SK-N-SH (cell line): ENCODE results near the gene ATP2B2. TPM values are rescaled to one million over a fixed set of nuclear protein-coding genes. Genes with fewer than 3 reads are reported as not detected.

Experiments used
- CTCF ChIA-PET: fragments of 300-600, 350-600 bp; formaldehyde crosslinking; extraction: SDS; loops from one replicate; lab custom pipeline; 2021; lab: Yijun Ruan, JAX
- POLR2A ChIA-PET: fragments of 350-600 bp; sonication (Branson Sonifier 250); formaldehyde crosslinking; extraction: SDS; loops from one replicate; lab custom pipeline; 2020; ENCODE audit warnings: antibody characterized with exemption, inconsistent platforms; lab: Yijun Ruan, JAX
- DNase-seq: peaks from one replicate; pipeline ENCODE4 v3.0.0; 2012
- H2AFZ ChIP-seq: fragments of 200-600 bp; sonication (generic); 2 replicates; pipeline ENCODE4 v1.8.1; 2016; ENCODE audit warnings: antibody characterized with exemption, mild to moderate bottlenecking, low read depth
- H3F3A ChIP-seq: fragments of 200-600 bp; sonication (generic); replicated peaks from 2 replicates; pipeline ENCODE3; 2016; ENCODE audit warnings: antibody characterized with exemption, mild to moderate bottlenecking; ENCODE audit not compliant: insufficient read depth
- H3K27ac ChIP-seq, 2 experiments: fragments of 200-500 bp in 1 of 2; fragments of 200-600 bp in 1 of 2; sonication (Bioruptor generic) in 1 of 2; sonication (generic), shearing (Covaris generic) in 1 of 2; 2 replicates each; pipeline versions ENCODE4 v1.5.1 to v1.6.1; 2014 to 2016; ENCODE audit warnings: low read depth in 2 of 2, inconsistent platforms in 1 of 2, low read length in 1 of 2, mild to moderate bottlenecking in 1 of 2, mixed read lengths in 1 of 2
- H3K27me3 ChIP-seq: fragments of 200-600 bp; sonication (generic), shearing (Covaris generic); 2 replicates; pipeline ENCODE4 v1.6.1; 2016; ENCODE audit warnings: mixed run types; ENCODE audit not compliant: insufficient read depth
- H3K36me3 ChIP-seq, 2 experiments: fragments of 200-500 bp in 1 of 2; fragments of 200-600 bp in 1 of 2; sonication (Bioruptor generic) in 1 of 2; sonication (generic) in 1 of 2; replicated peaks in 1 of 2; 2 replicates each; pipeline versions ENCODE3 to v1.5.1; 2014 to 2016; ENCODE audit warnings: low read length in 1 of 2, mild to moderate bottlenecking in 1 of 2; ENCODE audit not compliant: insufficient read depth in 2 of 2, control insufficient read depth in 1 of 2
- H3K4me1 ChIP-seq, 2 experiments: fragments of 200-500 bp in 1 of 2; fragments of 200-600 bp in 1 of 2; sonication (Bioruptor generic) in 1 of 2; sonication (generic), shearing (Covaris generic) in 1 of 2; 2 replicates each; pipeline versions ENCODE4 v1.5.1 to v1.6.1; 2014 to 2016; ENCODE audit warnings: low read depth in 1 of 2, low read length in 1 of 2, mixed run types in 1 of 2; ENCODE audit not compliant: insufficient read depth in 2 of 2, control insufficient read depth in 1 of 2
- H3K4me2 ChIP-seq: fragments of 200-600 bp; sonication (generic), shearing (Covaris generic); 2 replicates; pipeline ENCODE4 v1.6.1; 2017; ENCODE audit warnings: mixed run types
- H3K4me3 ChIP-seq, 2 experiments: fragments of 200-500 bp in 1 of 2; fragments of 200-600 bp in 1 of 2; sonication (Bioruptor generic) in 1 of 2; sonication (generic), shearing (Covaris generic) in 1 of 2; 2 replicates each; pipeline versions ENCODE4 v1.5.1 to v1.8.1; 2014 to 2016; ENCODE audit warnings: low read depth in 2 of 2, inconsistent platforms in 1 of 2, low read length in 1 of 2, mild to moderate bottlenecking in 1 of 2, mixed read lengths in 1 of 2, moderate library complexity in 1 of 2
- H3K79me2 ChIP-seq: fragments of 200-600 bp; sonication (generic); 2 replicates; pipeline ENCODE4 v1.8.1; 2017; ENCODE audit warnings: mild to moderate bottlenecking; ENCODE audit not compliant: insufficient read depth
- H3K9ac ChIP-seq: fragments of 200-600 bp; sonication (generic); 2 replicates; pipeline ENCODE4 v1.6.1; 2017; ENCODE audit warnings: mixed run types
- H3K9me2 ChIP-seq: fragments of 200-600 bp; sonication (generic); 2 replicates; pipeline ENCODE4 v1.6.1; 2017; ENCODE audit warnings: mixed run types
- H3K9me3 ChIP-seq: fragments of 200-600 bp; sonication (generic); 2 replicates; pipeline ENCODE4 v1.6.1; 2017; ENCODE audit warnings: mixed run types, mild to moderate bottlenecking, moderate library complexity
- H4K20me1 ChIP-seq: fragments of 200-600 bp; sonication (generic); 2 replicates; pipeline ENCODE4 v1.6.1; 2017; ENCODE audit warnings: mild to moderate bottlenecking, mixed run types; ENCODE audit not compliant: insufficient read depth
- CHD2 ChIP-seq: fragments of 150-350 bp; IDR thresholded peaks from 2 replicates; pipeline ENCODE4 v1.6.1; 2018; ENCODE audit warnings: low read length; ENCODE audit not compliant: partially characterized antibody
- CTCF ChIP-seq: fragments of 200-600 bp; sonication (generic); IDR thresholded peaks from 2 replicates; pipeline ENCODE4 v1.6.1; 2017; ENCODE audit warnings: antibody characterized with exemption, mild to moderate bottlenecking, moderate library complexity
- ELF1 ChIP-seq: IDR thresholded peaks from 2 replicates; pipeline ENCODE4 v1.4.0; 2012
- EP300 ChIP-seq, 2 experiments: IDR thresholded peaks; 2 replicates each; pipeline versions ENCODE4 v1.4.0 to v1.6.1; 2012; ENCODE audit warnings: borderline replicate concordance in 1 of 2, low read depth in 1 of 2, low read length in 1 of 2
- EZH2phosphoT487 ChIP-seq: fragments of 200-600 bp; sonication (generic); IDR thresholded peaks from 2 replicates; pipeline ENCODE4 v1.6.1; 2017; ENCODE audit warnings: low read depth, mixed run types, mild to moderate bottlenecking, antibody characterized with exemption, moderate library complexity, borderline replicate concordance
- FOSL2 ChIP-seq: IDR thresholded peaks from 2 replicates; pipeline ENCODE4 v1.4.0; 2012; ENCODE audit warnings: low read depth, mild to moderate bottlenecking, moderate library complexity, borderline replicate concordance
- GATA2 ChIP-seq: sonication (generic); formaldehyde crosslinking; IDR thresholded peaks from 2 replicates; pipeline ENCODE4 v1.5.0; 2020; ENCODE audit warnings: mild to moderate bottlenecking, missing genetic modification reagents
- IRF3 ChIP-seq: fragments of 150-350 bp; IDR thresholded peaks from 2 replicates; pipeline ENCODE4 v1.6.1; 2016; ENCODE audit warnings: mild to moderate bottlenecking, low read depth, low read length
- MAX ChIP-seq: IDR thresholded peaks from 2 replicates; pipeline ENCODE4 v1.4.0; 2012; ENCODE audit warnings: low read depth
- MEF2A ChIP-seq: IDR thresholded peaks from 2 replicates; pipeline ENCODE4 v1.4.0; 2012; ENCODE audit warnings: low read depth, borderline replicate concordance
- NFIC ChIP-seq: IDR thresholded peaks from 2 replicates; pipeline ENCODE4 v1.4.0; 2012; ENCODE audit warnings: borderline replicate concordance
- NRF1 ChIP-seq: IDR thresholded peaks from 2 replicates; pipeline ENCODE4 v1.6.1; 2012; ENCODE audit warnings: low read depth, mild to moderate bottlenecking, low read length
- POLR2AphosphoS5 ChIP-seq: IDR thresholded peaks from 2 replicates; pipeline ENCODE4 v1.6.1; 2012; ENCODE audit warnings: low read depth, low read length
- RAD21 ChIP-seq: IDR thresholded peaks from 2 replicates; pipeline ENCODE4 v1.6.1; 2012; ENCODE audit warnings: mild to moderate bottlenecking, low read length
- RCOR1 ChIP-seq: fragments of 150-350 bp; IDR thresholded peaks from 2 replicates; pipeline ENCODE4 v1.6.1; 2017; ENCODE audit warnings: antibody characterized with exemption, low read length
- RFX5 ChIP-seq: IDR thresholded peaks from 2 replicates; pipeline ENCODE4 v1.6.1; 2012; ENCODE audit warnings: mild to moderate bottlenecking, improper control_type of control experiment, low read length
- RXRA ChIP-seq: IDR thresholded peaks from 2 replicates; pipeline ENCODE4 v1.4.0; 2012; ENCODE audit warnings: low read depth, mild to moderate bottlenecking, borderline replicate concordance
- SMC3 ChIP-seq: IDR thresholded peaks from 2 replicates; pipeline ENCODE4 v1.6.1; 2012; ENCODE audit warnings: low read depth, low read length, improper control_type of control experiment
- USF1 ChIP-seq: IDR thresholded peaks from 2 replicates; pipeline ENCODE4 v1.4.0; 2012; ENCODE audit warnings: low read depth, borderline replicate concordance
- YY1 ChIP-seq: IDR thresholded peaks from 2 replicates; pipeline ENCODE4 v1.4.0; 2012; ENCODE audit warnings: low read depth, mild to moderate bottlenecking
- ZBTB33 ChIP-seq: IDR thresholded peaks from 2 replicates; pipeline ENCODE4 v1.4.0; 2012; ENCODE audit warnings: low read depth, borderline replicate concordance
- WGBS: methylation state at CpG from one replicate; pipeline ENCODE4 v1.1.6; 2017; ENCODE audit warnings: low lambda C conversion rate; 5-methylcytosine and 5-hydroxymethylcytosine counted together
- polyA plus RNA-seq, 3 experiments: library from polyadenylated mRNA; depleted of rRNA; stranded (reverse); fragments of >200 nt; gene quantifications; 2 replicates each; pipeline ENCODE4 v1.2.3, GENCODE V29; 2012

ATP2B2 gene
- polyA plus RNA-seq, 1 of the 3 experiments (the other 2 are of a cell fraction), result 0.15 TPM

- no peaks in the 10 kb centered on the region for H3K79me2 ChIP-seq
- no peak overlapping the region for H2AFZ ChIP-seq
- POLR2A ChIA-PET, result interaction anchor here (1.0 kb wide), 1 partner anchor 370 kb away, joined by 4 read pairs; no protein-coding TSS in a partner anchor
- 93% methylated on average over 12 of the region's 12 CpGs for WGBS
- no peak overlapping the region for H3K4me3 ChIP-seq
- no peaks in the 10 kb centered on the region for H4K20me1 ChIP-seq
- H3K9me2 ChIP-seq, result no peaks in the 10 kb centered on the region
- peaks cover 4% of the 10 kb centered on the region for H3F3A ChIP-seq
- no peaks in the 10 kb centered on the region for H3K27me3 ChIP-seq
- H3K9me3 ChIP-seq, result no peaks in the 10 kb centered on the region
- DNase-seq, result no peak
- TF ChIP-seq FOSL2, result no peak
- no peak for TF ChIP-seq NRF1
- TF ChIP-seq IRF3, result no peak
- no peak for TF ChIP-seq MAX
- no peak for TF ChIP-seq RCOR1
- no peak for TF ChIP-seq GATA2 (CRISPR knock-in tag)
- TF ChIP-seq EP300 (IDR thresholded peaks at IDR 0.05; ENCODE audit: borderline replicate concordance in 1 of 2, low read depth in 1 of 2, low read length in 1 of 2), result no peak
- no peak for TF ChIP-seq RFX5
- peaks cover 6 to 17% of the 10 kb centered on the region in 2 experiments; a peak in 2 of 4 replicates for H3K4me1 ChIP-seq
- CTCF ChIA-PET, result interaction anchor here (0.6 to 2.5 kb wide), 7 partner anchors 14 to 334 kb away, joined by 3 to 8 read pairs (median 5); no protein-coding TSS in a partner anchor
- no peak overlapping the region for H3K9ac ChIP-seq
- H3K27ac ChIP-seq, result no peak overlapping the region
- peaks cover 29 to 32% of the 10 kb centered on the region in 2 experiments for H3K36me3 ChIP-seq
- H3K4me2 ChIP-seq, result no peak overlapping the region
Observed at GRCh38 chr3:10285272-10286132, 219.9 kb downstream of the ATP2B2 start.

GRCh38 chr3:10284496-10284895, 220.9 kb downstream of the ATP2B2 start:
- no peaks in the 10 kb centered on the region for H3K27me3 ChIP-seq
- no peak for DNase-seq
- H3K9me2 ChIP-seq, result no peaks in the 10 kb centered on the region
- no peak overlapping the region for H3K27ac ChIP-seq
- CTCF ChIA-PET, result no interaction called here
- POLR2A ChIA-PET, result interaction anchor here (1.0 kb wide), 1 partner anchor 369 kb away, joined by 4 read pairs; no protein-coding TSS in a partner anchor
- H3F3A ChIP-seq, result peaks cover 4% of the 10 kb centered on the region
- no peaks in the 10 kb centered on the region for H3K79me2 ChIP-seq
- no peak overlapping the region for H3K9ac ChIP-seq
- no peak overlapping the region for H2AFZ ChIP-seq
- H3K4me1 ChIP-seq, result peaks cover 6 to 17% of the 10 kb centered on the region in 2 experiments; a peak in 2 of 4 replicates
- no peak overlapping the region for H3K4me2 ChIP-seq
- no peaks in the 10 kb centered on the region for H4K20me1 ChIP-seq
- WGBS, result 97% methylated on average over 6 of the region's 9 CpGs
- H3K9me3 ChIP-seq, result no peaks in the 10 kb centered on the region
- peaks cover 30 to 39% of the 10 kb centered on the region in 2 experiments for H3K36me3 ChIP-seq
- H3K4me3 ChIP-seq, result no peak overlapping the region
- TF ChIP-seq SMC3 (no peak), ELF1 (no peak), USF1 (no peak), CTCF (no peak), RAD21 (no peak), YY1 (no peak), MEF2A (no peak), NFIC (no peak), EZH2phosphoT487 (no peak), CHD2 (no peak), POLR2AphosphoS5 (no peak), FOSL2 (no peak), RFX5 (no peak), RXRA (no peak), ZBTB33 (no peak)
